HG02973 (cell line): ENCODE data around the gene MDM2.

ENCODE experiments used
- ATAC-seq: cut with Tn5 transposase; IDR thresholded peaks from one replicate; pipeline ENCODE4 v1.9.1; 2021; ENCODE audit warnings: moderate library complexity; ENCODE audit not compliant: unreplicated experiment

The MDM2 gene

DNA sequence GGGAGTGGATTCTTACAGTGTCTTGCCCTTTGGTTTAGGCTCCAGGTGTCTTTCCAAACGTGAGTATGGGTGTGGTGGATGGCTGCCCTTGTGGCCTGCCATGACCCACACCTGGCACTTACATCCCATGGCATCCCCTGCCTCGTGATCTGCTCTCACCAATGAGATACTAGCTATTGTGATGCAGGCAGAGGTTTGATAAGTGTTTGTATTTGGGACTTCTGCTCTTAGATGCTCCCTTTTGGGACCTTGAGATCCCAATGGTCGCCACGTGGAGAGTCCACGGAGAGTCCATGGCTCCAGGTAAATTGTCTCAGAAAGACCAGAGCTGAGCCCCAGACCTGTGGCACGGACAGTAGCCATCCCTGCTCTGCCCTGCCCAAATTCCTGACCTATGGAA, 62.5 kb downstream of the MDM2 start:
- ATAC-seq = no peak

DNA sequence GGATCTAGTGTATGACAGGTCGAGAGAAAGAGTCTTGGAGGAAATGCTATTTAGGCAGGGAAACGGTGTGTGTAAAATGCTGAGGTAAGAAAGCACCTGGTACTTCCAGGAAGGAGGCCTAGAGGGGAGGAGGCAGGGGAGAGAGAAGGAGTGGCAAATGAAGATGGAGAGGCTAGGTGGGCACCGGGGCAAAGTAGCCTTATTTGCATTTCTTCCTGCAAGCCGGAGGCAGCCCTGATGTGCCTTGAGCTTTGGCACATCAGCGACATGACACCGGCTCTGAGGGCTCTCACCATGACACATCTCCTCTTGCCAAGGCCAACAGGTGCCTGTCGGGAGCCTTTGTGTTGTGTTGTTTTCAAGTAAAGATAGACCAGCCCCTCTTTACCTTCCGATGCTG, 63.4 kb downstream of the MDM2 start:
- no peak for ATAC-seq

DNA sequence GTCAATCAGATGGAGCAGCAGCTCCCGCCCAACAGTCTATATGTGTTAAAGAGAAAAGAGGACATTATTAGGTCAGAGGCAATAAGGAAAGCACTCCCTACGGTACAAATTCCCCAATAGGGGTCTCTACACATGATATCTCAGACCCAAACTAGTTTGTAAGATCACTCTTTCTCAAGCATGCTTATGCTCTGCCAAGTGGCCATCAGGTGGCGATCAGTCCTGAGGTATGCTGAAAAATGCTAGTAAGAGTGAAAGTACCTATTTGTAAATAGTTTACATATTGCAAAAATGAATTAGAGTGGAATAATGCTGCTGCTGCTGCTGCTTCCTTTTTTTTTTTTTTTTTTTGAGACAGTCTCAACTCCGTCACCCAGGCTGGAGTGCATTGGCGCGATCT, 63.9 kb downstream of the MDM2 start:
- no peak for ATAC-seq

DNA sequence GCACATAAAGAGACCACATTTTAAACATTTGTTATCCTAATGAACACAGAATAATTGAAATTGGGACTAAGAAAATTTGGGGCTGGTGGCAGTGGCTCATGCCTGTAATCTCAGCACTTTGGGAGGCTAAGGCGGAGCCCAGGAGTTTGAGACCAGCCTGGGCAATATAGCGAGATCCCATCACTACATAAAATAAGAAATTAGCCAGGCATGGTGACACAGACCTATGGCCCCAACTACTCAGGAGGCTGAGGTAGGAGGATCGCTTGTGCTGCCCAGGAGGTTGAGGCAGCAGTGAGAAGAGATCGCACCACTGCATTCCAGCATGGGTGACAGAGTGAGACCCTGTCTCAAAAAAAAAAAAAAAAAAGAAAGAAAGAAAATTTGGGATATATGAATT, 65.3 kb downstream of the MDM2 start:
- no peak for ATAC-seq

DNA sequence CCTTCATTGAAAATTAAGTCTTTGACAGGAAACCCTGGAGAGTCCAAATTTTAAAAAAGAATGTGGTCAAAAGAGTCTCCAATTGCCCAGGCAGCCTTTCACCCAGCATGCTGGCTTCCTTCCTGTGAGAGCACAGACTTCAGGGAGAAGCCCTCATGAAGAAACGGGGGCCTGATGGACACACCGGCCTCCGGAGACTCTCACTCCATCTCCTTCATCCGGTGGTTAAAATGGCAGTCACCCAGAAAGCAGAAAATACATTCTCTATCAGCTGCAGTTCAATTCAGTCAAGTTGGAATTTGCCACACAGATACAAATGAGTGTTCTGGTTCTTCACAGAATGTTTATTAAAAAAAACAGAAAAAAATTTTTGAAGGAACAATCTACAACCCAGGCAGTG, 68.5 kb downstream of the MDM2 start:
- no peak for ATAC-seq

DNA sequence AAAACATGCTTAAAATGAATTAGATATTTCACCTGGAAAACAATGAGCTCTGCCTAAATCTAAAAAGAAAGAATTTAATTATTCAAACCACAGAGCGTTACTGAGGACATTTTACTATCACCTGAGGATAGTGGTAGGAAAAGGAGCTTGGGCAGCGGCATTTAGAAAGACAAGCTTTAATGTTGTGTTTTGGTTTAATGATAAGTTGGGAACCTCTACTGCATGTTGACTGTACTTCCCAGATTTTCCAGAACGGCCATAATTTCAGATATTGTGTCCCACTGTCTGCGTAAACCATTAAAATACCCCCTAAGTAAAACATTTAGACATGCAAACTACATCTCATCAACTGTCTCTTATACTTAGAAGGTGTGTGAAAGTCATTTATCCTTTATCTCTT, 69.6 kb downstream of the MDM2 start:
- no peak for ATAC-seq

DNA sequence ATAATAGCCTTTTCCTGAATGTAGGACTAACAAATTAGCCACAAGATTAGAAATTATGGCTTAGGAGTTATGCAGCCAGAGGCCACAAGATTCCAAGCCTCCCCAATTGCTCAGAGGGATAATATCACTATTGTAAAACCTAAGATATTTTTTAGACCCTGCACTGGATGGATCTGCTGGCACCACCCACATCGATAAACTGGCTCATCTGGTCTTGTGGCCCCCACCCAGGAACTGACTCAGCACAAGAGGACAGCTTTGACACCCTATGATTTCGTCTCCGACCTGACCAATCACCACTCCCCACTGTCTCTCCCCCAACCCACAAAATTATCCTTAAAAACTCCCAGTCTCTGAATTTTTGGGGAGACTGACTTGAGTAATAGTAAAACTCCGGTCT, 70.3 kb downstream of the MDM2 start:
- no peak for ATAC-seq

DNA sequence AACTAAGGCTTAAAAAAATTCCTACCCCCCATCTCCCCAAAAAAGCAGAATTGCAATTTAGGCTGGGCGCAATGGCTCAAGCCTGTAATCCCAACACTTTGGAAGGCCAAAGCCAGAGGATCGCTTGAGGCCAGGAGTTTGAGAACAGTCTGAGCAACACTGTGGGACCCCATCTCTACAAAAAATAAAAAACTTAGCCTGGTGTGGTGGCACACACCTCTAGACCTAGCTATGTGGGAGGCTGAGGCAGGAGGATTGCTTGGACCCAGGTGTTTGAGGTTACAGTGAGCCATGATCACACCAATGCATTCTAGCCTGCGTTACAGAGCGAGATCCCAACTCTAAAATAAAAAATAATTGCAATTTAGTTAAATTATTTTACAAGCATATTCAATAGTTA, 70.9 kb downstream of the MDM2 start:
- no peak for ATAC-seq

DNA sequence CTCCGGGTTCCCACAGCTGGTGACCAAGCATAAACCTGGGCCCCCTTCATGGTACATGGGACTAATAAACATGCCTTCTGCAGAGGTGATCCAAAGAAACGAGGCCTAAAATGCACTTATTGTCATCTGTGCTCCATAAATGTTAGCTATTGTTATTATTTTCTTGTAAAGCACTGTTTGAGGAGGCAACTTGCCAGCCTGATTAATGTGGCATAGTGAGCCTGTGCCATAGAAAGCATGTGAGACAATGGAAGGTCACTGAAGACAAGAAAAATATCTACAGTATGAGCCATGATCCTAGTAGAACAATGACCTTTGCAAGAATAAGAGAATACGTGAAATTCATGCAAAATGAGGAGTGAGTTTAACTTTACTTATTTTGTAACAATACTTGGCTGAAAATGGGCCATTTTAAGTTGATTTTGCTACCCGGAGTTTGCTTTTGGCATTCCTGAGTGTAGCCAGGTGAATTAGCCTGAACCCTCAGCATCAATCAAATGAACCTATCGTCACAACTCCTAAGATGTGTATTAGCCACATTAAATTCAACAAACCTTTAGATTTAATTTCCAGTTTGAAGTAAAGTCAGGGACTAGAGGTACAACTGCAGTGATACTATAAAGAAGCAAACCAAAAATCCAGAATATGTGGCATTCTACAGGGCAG, 72.8 kb downstream of the MDM2 start:
- ATAC-seq = no peak

DNA sequence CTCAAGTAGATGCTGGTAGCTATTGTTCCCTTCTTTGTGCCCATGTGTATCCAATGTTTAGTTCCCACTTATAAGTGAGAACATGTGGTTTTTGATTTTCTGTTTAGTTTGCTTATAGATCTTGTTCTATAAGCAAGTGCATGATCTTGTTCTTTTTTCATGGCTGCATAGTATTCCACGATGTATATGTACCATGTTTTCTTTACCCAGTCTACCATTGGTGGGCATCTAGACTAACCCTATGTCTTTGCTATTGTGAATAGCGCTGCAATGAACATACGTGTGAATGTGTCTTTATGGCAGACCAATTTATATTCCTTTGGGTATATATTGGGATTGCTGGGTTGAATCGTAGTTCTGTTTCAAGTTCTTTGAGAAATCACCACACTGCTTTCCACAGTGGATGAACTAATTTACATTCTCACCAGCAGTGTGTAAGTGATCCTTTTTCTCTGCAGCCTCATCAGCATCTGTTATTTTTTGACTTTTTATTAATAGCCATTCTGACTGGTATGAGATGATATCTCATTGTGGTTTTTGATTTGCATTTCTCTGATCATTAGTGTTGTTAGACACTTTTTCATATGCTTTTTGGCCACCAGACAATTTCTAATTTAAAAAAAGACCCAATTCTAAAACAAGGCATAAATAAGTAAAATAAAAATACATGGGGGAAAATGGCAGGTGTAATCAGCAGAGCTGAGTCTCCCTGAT, 74.4 kb downstream of the MDM2 start:
- no peak for ATAC-seq

DNA sequence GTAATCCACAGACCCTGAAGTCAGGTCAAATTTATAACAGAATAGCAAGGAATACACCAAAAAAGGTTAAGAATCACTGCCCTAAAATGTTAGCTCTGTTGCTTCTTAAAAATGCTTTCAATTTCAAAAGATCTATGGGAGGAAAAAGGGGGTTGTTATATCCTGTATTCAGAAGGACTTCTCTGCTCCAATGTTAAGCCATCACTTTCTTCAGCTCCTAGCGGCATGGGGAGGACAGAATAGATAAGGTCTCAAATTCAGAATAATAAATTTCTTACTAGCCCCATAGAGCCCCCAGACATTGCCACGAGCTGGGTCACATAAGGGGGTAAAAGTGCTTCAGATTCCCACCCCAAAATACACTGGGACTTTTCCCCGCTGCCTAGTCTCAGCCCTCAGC, 75.2 kb downstream of the MDM2 start:
- no peak for ATAC-seq

DNA sequence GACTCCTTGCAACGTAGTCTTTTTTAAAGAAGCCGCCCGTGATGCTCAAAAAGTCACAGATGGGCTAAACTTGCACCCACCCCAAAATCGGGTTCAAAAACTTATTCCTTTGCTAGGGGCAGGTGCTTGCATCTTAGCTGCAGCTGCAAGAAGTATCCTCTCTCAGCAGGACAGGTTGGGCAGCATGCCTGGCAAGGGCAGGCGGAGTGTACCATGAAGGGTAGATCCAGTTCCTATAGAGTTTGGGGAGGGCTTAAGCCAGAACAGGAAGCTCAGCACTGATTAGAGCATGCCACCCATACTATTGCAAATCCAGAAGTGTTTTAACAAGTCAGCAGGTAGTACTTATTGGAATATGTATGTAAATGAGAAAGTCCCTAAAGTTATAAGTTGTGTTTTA, 76.3 kb downstream of the MDM2 start:
- ATAC-seq = no peak

DNA sequence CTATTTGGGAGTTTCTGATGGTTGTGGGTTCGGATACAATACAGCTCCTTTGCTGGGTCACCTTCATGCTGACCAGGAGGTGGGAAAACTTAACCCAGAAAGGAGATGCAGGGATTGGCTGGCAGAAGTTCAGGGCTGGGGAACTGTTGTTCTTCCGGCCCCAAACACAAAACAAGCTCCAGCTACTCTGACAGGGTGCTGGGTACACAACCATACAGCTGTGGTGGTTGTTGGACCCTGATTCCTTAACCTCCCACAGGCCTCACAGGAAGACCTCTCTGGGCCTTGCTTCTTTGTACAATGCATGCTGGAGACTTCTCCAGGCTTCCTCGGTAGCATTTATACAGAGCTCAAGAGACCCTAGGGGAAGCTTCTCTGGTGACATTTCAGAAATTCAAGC, 77.4 kb downstream of the MDM2 start:
- ATAC-seq = no peak

DNA sequence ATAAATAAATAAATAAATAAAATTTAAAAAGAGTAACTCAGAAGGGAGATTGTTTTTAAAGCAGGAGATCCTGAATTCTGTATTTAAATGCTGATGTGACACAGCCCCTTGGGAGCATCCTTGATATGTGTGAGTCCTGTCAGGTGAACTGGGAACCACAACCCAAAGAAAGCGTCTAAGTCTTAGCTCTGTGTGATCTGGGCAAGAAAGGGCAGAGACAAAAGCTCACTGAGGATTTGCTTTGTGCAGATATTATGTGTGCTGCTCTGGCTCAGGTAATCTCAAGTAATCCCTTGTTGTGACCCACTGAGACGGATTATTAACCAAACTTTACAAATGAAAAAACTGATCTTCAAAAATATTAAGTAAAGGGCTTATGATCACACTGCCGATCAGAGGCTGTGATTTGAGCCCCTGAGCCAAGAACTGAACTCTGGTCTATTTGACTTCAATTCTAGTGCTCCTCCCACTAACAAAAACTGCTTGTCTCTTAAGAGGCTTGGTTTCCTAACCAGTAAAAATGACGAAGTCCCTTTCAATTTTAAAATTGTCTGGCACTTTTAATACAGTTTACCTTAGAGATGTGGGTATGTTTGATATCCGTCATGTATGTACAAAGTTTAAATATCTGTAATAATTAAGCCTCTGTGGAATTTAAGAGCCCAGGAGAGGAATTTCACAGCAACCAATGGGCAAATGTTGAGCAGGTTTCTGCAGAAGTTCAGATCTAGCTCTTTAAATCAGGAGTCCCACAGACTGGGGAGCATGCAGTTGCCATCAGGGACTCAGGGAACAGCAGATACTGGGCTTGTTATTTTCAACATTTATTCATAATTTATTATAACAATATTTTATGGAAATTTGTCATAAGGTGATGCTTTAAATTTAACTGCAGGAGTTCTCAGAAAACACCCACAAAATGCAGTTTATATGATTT, 78.9 kb downstream of the MDM2 start:
- ATAC-seq = no peak

DNA sequence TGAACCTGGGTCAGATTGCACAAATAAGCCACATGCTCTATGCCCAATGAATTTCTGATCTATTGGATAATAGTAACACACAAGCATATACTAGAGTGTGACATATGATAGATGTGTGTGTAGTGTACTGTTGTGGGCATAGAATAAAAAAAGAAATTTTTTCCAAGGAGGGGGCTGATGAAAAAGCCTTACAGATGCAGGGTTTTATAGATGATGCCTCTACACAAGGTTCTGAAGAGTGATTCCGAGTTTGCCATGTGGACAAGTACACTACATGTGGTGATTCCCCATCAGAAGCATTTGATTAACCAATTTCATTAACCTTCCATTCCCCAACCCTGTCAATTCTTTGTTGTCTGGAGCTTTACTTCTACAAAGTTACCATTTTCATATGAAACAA, 79.7 kb downstream of the MDM2 start:
- ATAC-seq = no peak

DNA sequence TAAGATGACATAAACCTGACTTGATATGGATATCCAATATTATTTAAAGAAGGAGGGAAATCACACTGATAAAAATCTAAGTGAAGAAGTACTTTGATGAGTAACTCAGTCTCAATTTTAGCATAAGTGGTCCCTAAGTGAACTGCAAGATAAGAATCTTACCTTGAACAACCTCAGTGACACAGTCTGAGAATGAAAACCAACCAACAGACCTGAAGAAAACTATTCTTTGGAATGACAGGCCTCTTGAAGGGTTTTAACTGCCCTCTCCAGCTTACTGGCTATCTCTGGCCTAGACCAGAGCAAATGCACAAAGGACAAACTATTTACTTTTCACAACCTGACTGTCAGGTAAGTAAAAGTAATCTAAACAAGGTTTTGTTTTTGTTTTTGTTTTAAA, 80.3 kb downstream of the MDM2 start:
- ATAC-seq = no peak

DNA sequence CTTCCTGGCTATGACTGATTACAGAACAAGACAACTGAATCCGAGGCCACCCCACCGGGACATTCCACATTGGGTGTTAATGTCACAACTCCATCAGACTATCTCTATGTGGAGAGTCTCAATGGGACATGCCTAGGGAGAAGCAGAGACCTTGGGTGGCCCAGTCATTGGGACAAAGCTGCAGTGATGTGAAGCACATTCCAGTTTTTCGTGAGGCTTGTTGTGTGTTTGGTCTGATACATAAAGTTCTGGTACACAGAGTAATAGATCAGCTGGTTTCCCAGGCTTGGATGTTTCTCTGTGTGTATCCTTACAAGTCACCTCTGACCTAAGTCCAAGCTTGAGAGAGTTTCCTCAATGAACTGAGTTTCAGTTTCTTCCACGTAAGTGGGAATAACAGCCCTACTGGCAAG, 82.7 kb downstream of the MDM2 start:
- no peak for ATAC-seq

DNA sequence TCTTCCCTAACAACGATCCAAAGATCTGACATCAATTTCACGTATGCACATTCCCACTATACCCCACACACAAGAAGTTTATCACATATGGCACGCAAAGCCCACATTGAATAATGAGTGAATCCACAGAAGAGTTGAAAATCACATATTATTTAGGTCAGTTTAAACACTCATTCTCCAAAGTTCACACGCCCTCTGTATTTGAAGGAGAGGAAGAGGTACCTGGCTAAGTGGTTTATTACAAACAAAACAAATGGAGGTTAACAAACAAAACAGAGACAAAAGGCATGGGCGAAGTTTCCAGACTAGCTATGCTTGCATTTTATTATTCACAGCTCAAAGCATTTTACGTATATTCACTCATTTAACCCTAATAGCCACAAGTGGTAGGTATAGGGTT, 83.2 kb downstream of the MDM2 start:
- no peak for ATAC-seq

DNA sequence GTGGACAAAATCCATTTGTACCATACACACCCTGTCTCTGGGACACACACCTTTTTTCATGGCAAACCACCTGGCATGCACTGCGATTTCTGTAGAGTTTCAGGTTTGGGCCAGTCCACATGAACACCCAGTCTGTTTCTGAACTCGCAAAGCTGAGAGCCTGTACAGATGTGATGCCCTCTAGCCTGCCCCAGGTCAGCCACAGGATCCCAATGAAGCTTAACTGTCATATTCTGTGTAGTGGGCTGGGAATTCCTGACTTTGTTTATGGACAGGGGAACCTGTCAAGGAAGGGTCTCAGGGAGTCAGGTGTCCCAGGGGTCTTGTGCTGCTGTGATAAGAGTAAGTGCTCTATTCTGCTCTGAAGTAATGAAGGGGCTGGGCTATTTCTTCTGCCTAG, 85.2 kb downstream of the MDM2 start:
- no peak for ATAC-seq

DNA sequence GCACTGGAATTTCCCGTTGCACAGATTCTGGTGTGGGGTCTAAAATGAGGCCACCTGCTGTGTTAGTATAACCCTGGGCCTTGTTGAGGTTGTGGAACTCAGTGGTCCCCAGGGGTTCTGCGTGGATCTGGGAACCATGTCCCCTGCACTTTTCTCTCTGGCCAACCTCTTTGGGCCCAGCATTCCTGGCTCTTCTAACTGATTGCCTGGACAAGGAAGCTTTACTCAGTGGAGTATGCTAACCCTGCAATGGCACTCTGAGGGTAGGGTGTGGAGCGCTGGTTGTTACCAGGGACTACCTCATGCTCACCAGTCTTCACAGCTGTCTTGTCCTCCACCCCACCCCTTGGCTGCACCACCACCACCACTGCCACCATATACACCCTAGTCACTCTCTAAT, 85.8 kb downstream of the MDM2 start:
- ATAC-seq = no peak

DNA sequence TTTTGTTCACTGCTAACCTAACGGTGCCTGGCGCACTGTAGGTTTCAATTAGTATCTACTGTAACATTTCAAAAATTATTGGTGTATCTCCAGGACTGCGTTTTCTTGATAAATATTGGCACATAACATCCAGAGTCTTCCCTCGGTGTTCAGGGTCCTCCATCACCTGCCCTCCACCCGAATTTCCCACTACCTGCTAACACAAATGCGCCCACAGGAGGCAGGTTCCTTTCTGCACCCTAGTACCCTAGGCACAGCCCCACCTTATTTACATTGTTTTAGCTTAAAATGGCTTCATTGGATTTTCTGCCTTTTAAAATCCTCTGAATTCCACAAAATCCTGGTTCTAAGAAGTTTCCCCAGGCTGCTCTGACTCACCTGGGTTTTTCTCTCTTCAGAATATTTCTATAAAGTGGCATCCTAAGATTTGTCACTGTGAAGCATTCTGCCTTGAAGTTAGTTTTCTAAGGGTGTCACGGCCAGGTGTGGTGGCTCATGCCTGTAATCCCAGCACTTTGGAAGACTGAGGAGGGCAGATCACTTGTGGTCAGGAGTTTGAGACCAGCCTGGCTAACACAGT, 86.4 kb downstream of the MDM2 start:
- ATAC-seq = no peak
